Bronchial epithelial cell (primary cell): ENCODE data around the gene TLK2. TPM values are rescaled to one million over a fixed set of nuclear protein-coding genes. Genes with fewer than 3 reads are reported as not detected.

Experiments used
- total RNA-seq: library from RNA; depleted of rRNA; stranded (reverse); fragments of >200 nt; gene quantifications from 2 replicates; pipeline ENCODE4 v1.2.1, GENCODE V29; 2014

TLK2 gene
- total RNA-seq, 1 donor from 2014 or later = 37.4 TPM

Other genes with a start within 250 kb of the TLK2 start
- gene EFCAB3, start 98.3 kb upstream of the TLK2 start, total RNA-seq = not detected in 2 replicates
- gene METTL2A, start 54.9 kb upstream of the TLK2 start, total RNA-seq = 21.3 and 30.0 TPM in 2 replicates
- gene MRC2, start 148.8 kb downstream of the TLK2 start, total RNA-seq = 9.2 and 19.6 TPM in 2 replicates